A549 (cell line): ENCODE results near the gene C4orf54. TPM values are rescaled to one million over a fixed set of nuclear protein-coding genes. Genes with fewer than 3 reads are reported as not detected.

ENCODE experiments used
- ATAC-seq, 2 experiments: fragments of 200-7000 bp in 1 of 2; fragments of >200 bp in 1 of 2; cut with Nextera tagmentation in 1 of 2; cut with Tn5 transposase in 1 of 2; 3 replicates each; pipeline versions ENCODE4 v1.8.0 to v1.9.1; 2018 to 2020; ENCODE audit warnings: mild to moderate bottlenecking in 1 of 2, moderate library complexity in 1 of 2
- CTCF ChIA-PET: fragments of 300-600 bp; sonication (Branson Sonifier 250); formaldehyde crosslinking; extraction: SDS; loops from one replicate; lab custom pipeline; 2021; ENCODE audit warnings: antibody characterized with exemption, inconsistent platforms; lab: Yijun Ruan, JAX
- POLR2A ChIA-PET: fragments of 350-600 bp; formaldehyde crosslinking; extraction: SDS; loops from one replicate; lab custom pipeline; 2021; ENCODE audit warnings: antibody characterized with exemption, inconsistent platforms; lab: Yijun Ruan, JAX
- DNase-seq, 2 experiments: peaks; one replicate each; pipeline versions ENCODE4 v3.0.0 to v3.0.0-alpha.2; 2011 to 2016; ENCODE audit warnings: low read depth in 1 of 2, low spot score in 1 of 2
- FAIRE-seq: peaks from 2 replicates; lab custom pipeline; 2011; peaks lifted over from hg19 to GRCh38; lab: Jason Lieb, UNC
- H3K27ac ChIP-seq, 2 experiments: fragments of >200 bp; sonication (Bioruptor Twin); formaldehyde crosslinking; 3 replicates each; pipeline ENCODE4 v1.5.1; 2016 to 2017
- H3K4me1 ChIP-seq: fragments of >200 bp; sonication (Bioruptor Twin); formaldehyde crosslinking; 3 replicates; pipeline ENCODE4 v1.6.1; 2016
- H3K4me2 ChIP-seq: fragments of >200 bp; sonication (Bioruptor Twin); formaldehyde crosslinking; 3 replicates; pipeline ENCODE4 v1.6.1; 2016
- H3K4me3 ChIP-seq: fragments of >200 bp; sonication (Bioruptor Twin); formaldehyde crosslinking; 3 replicates; pipeline ENCODE4 v1.5.1; 2016
- H3K9me3 ChIP-seq: fragments of >200 bp; sonication (Bioruptor Twin); formaldehyde crosslinking; 3 replicates; pipeline ENCODE4 v1.6.1; 2016
- BCL3 ChIP-seq: fragments of >200 bp; sonication (Bioruptor Twin); formaldehyde crosslinking; IDR thresholded peaks from 3 replicates; pipeline ENCODE4 v1.6.1; 2016
- CBX2 ChIP-seq: fragments of 200-600 bp; sonication (generic); IDR thresholded peaks from 2 replicates; pipeline ENCODE4 v1.6.1; 2016; ENCODE audit warnings: low read depth, mild to moderate bottlenecking, borderline replicate concordance
- CHD4 ChIP-seq: fragments of 200-600 bp; sonication (generic); IDR thresholded peaks from 2 replicates; pipeline ENCODE4 v1.6.1; 2016; ENCODE audit warnings: antibody characterized with exemption, mild to moderate bottlenecking, borderline replicate concordance
- ESRRA ChIP-seq: fragments of 150-350 bp; IDR thresholded peaks from 2 replicates; pipeline ENCODE4 v1.6.1; 2014; ENCODE audit warnings: mild to moderate bottlenecking, low read length, borderline replicate concordance
- FOSL2 ChIP-seq, 2 experiments: fragments of 450-650 bp in 1 of 2; fragments of >200 bp in 1 of 2; sonication (Bioruptor Twin) in 1 of 2; formaldehyde crosslinking; IDR thresholded peaks; 2 replicates each; pipeline versions ENCODE4 v1.5.0 to v1.6.1; 2016 to 2020; ENCODE audit warnings: mild to moderate bottlenecking in 1 of 2, moderate library complexity in 1 of 2
- HMGXB4 ChIP-seq: fragments of 250-450 bp; sonication (Bioruptor Pico); IDR thresholded peaks from 2 replicates; pipeline ENCODE4 v1.5.0; 2021; ENCODE audit warnings: mild to moderate bottlenecking, moderate library complexity, borderline replicate concordance
- JUNB ChIP-seq: fragments of >200 bp; sonication (Bioruptor Twin); formaldehyde crosslinking; IDR thresholded peaks from 2 replicates; pipeline ENCODE4 v1.6.1; 2016
- MAZ ChIP-seq: fragments of 150-350 bp; IDR thresholded peaks from 2 replicates; pipeline ENCODE4 v1.6.1; 2014; ENCODE audit warnings: antibody characterized with exemption, low read depth, low read length, borderline replicate concordance
- MYC ChIP-seq: IDR thresholded peaks from 2 replicates; pipeline ENCODE4 v1.6.1; 2012; ENCODE audit warnings: mild to moderate bottlenecking, inconsistent platforms, low read length, improper control_type of control experiment, borderline replicate concordance
- NFE2L2 ChIP-seq: fragments of 150-350 bp; conservative IDR thresholded peaks from 2 replicates; pipeline ENCODE4 v1.6.1; 2014; ENCODE audit warnings: low read length
- POLR2A ChIP-seq: IDR thresholded peaks from 2 replicates; pipeline ENCODE4 v1.6.1; 2012; ENCODE audit warnings: mild to moderate bottlenecking, low read length
- ZFP36 ChIP-seq: fragments of 450-650 bp; IDR thresholded peaks from 2 replicates; pipeline ENCODE4 v1.6.1; 2014; ENCODE audit warnings: borderline replicate concordance; ENCODE audit not compliant: partially characterized antibody
- WGBS: methylation state at CpG from one replicate; pipeline ENCODE4 v1.1.6; 2017; ENCODE audit errors: missing lambda C conversion rate; 5-methylcytosine and 5-hydroxymethylcytosine counted together
- polyA plus RNA-seq, 4 experiments: library from polyadenylated mRNA; depleted of rRNA in 3 of 4; stranded (reverse); fragments of >200 nt; fragmentation: RNase III in 1 of 4; extraction: RNeasy Plus Mini Kit Qiagen cat#74134 plus additional on column Dnase treatment in 1 of 4; gene quantifications; 2 replicates in 3 of 4; 3 replicates in 1 of 4; pipeline ENCODE4 v1.2.3, GENCODE V29; 2011 to 2017

Gene C4orf54
- polyA plus RNA-seq, 2 of the 4 experiments (the other 2 are of a cell fraction) = not detected

GRCh38 chr4:99647071-99647470 is 10.6 kb downstream of the C4orf54 start:
- H3K9me3 ChIP-seq = no peaks in the 10 kb centered on the region
- 72% methylated on average over 4 of the region's 4 CpGs for WGBS
- no peaks in the 10 kb centered on the region for H3K4me1 ChIP-seq
- no peak for TF ChIP-seq ESRRA
- TF ChIP-seq JUNB = no peak
- no peak for TF ChIP-seq MAZ
- TF ChIP-seq CHD4 = no peak
- CTCF ChIA-PET = no interaction called here
- FAIRE-seq (no peak), DNase-seq (no peak), ATAC-seq (no peak)
- H3K4me3 ChIP-seq = no peak overlapping the region
- H3K4me2 ChIP-seq = no peak overlapping the region
- POLR2A ChIA-PET = no interaction called here
- H3K27ac ChIP-seq = no peak overlapping the region

- TF ChIP-seq POLR2A (no peak), NFE2L2 (no peak), HMGXB4 (CRISPR knock-in tag) (no peak), BCL3 (no peak)
- TF ChIP-seq, all 56 proteins: peak for 0
- Histone ChIP-seq H3K4me3 (no peak overlapping the region), H3K27ac (no peak overlapping the region), H3K4me2 (no peak overlapping the region), H3K9me3 (no peaks in the 10 kb centered on the region), H3K4me1 (no peaks in the 10 kb centered on the region)
- DNase-seq (no peak), FAIRE-seq (no peak), ATAC-seq (no peak)
- ChIA-PET POLR2A (no interaction called here), CTCF (no interaction called here)
Observed at GRCh38 chr4:99645638-99646037, 12.0 kb downstream of the C4orf54 start.

DNA sequence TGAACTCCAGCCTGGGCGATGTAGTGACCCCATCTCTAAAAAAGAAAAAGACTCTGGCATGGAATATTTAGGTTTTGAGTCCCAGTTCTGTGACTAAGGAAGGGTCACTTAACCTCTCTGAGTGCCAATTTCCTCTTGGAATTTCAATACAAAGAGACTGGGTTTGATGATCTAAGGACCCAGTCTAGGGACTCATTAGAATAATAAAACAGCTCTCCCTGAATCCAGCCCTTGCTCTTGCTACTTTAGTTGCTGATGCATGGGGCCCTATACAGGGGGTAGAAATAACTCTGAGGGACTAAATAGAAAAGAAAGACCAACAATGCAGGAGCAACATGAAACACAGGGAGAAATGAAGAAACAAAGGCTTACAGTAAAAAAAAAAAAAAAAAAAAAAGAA is 12.6 kb downstream of the C4orf54 start:
- ChIA-PET CTCF (no interaction called here), POLR2A (no interaction called here)
- WGBS = 88% methylated on average over 1 of the region's 1 CpG
- ATAC-seq (no peak), DNase-seq (no peak), FAIRE-seq (no peak)
- Histone ChIP-seq H3K4me3 (no peak overlapping the region), H3K4me2 (no peak overlapping the region), H3K9me3 (no peaks in the 10 kb centered on the region), H3K27ac (no peak overlapping the region), H3K4me1 (no peaks in the 10 kb centered on the region)
- TF ChIP-seq ZFP36 (no peak), MYC (no peak)

DNA sequence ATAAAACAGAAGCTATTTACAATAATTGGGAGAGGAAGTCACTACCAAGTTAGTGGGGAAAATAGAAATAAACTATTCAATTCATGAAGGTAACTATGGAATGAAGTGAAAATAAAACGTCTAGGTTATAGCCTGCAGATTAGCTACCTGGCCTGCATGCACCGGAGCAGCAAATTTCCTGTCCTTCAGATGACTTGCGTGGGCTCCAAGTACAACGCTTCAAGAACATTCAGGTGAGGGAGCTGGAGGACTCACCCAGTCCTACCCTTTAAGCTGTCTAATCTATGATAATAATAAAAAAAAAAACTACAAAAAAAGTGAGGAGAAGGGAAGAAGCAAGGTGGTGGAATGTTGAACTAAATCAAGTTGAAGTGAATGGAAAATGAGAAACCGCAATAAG is 13.2 kb downstream of the C4orf54 start:
- FAIRE-seq (no peak), DNase-seq (no peak), ATAC-seq (no peak)
- H3K9me3 ChIP-seq = no peaks in the 10 kb centered on the region
- CTCF ChIA-PET = no interaction called here
- TF ChIP-seq CBX2 (no peak), FOSL2 (IDR thresholded peaks at IDR 0.05) (no peak), FOSL2 (CRISPR knock-in tag; IDR thresholded peaks at IDR 0.05) (no peak), BCL3 (no peak)
- H3K4me1 ChIP-seq = no peaks in the 10 kb centered on the region
- WGBS = 72% methylated on average over 5 of the region's 5 CpGs
- no peak overlapping the region for H3K27ac ChIP-seq
- no peak overlapping the region for H3K4me2 ChIP-seq
- H3K4me3 ChIP-seq = no peak overlapping the region
- POLR2A ChIA-PET = no interaction called here
